Esophagus muscularis mucosa (tissue), 4 donors: ENCODE data around the gene FBXO7. TPM values are rescaled to one million over a fixed set of nuclear protein-coding genes. Genes with fewer than 3 reads are reported as not detected.

Source experiments
- DNase-seq: peaks from one replicate; pipeline ENCODE4 v3.0.0-alpha.2; 2017; ENCODE audit errors: extremely low spot score
- H3K27ac ChIP-seq, 4 donors: fragments of 200-600 bp; sonication (generic); replicated peaks in 1 of 4; 1 replicate in 3 of 4; 2 replicates in 1 of 4; pipeline ENCODE4 v1.5.1; 2016 to 2019; ENCODE audit warnings: mild to moderate bottlenecking in 1 of 4
- H3K27me3 ChIP-seq, 4 donors: fragments of 200-600 bp; sonication (generic); one replicate each; pipeline versions ENCODE4 v1.5.1 to v1.6.0; 2016 to 2019
- H3K36me3 ChIP-seq, 4 donors: fragments of 200-600 bp; sonication (generic); one replicate each; pipeline ENCODE4 v1.5.1; 2016 to 2019
- H3K4me1 ChIP-seq, 4 donors: fragments of 200-600 bp; sonication (generic); one replicate each; pipeline ENCODE4 v1.5.1; 2016 to 2019
- H3K4me3 ChIP-seq, 4 donors: fragments of 200-600 bp; sonication (generic); 1 replicate in 2 of 4; 2 replicates in 2 of 4; pipeline ENCODE4 v1.5.1; 2016 to 2019; ENCODE audit warnings: mild to moderate bottlenecking in 4 of 4, moderate library complexity in 1 of 4
- H3K9me3 ChIP-seq, 4 donors: fragments of 200-600 bp; sonication (generic); 1 replicate in 3 of 4; 2 replicates in 1 of 4; pipeline ENCODE4 v1.5.1; 2016 to 2019
- CTCF ChIP-seq, 3 experiments: fragments of 200-600 bp in 2 of 3; fragments of 450-650 bp in 1 of 3; sonication (generic) in 2 of 3; IDR thresholded peaks; one replicate each; pipeline ENCODE4 v1.5.1; 2017 to 2019; ENCODE audit warnings: antibody characterized with exemption in 3 of 3, mild to moderate bottlenecking in 2 of 3, moderate library complexity in 1 of 3
- EP300 ChIP-seq: sonication (generic); formaldehyde crosslinking; IDR thresholded peaks from one replicate; pipeline ENCODE4 v1.6.1; 2017; ENCODE audit warnings: antibody characterized with exemption
- POLR2A ChIP-seq: fragments of 450-650 bp; IDR thresholded peaks from one replicate; pipeline ENCODE4 v1.6.1; 2017; ENCODE audit warnings: antibody characterized with exemption, moderate library complexity, mild to moderate bottlenecking, low read depth
- POLR2AphosphoS5 ChIP-seq, 2 donors: sonication (generic); formaldehyde crosslinking; IDR thresholded peaks; one replicate each; pipeline ENCODE4 v1.6.1; 2017; ENCODE audit warnings: antibody characterized with exemption in 2 of 2
- WGBS: methylation state at CpG from one replicate; pipeline ENCODE4 v1.1.5; 2018; 5-methylcytosine and 5-hydroxymethylcytosine counted together
- intact Hi-C: fragments of 100-400 bp; cut with DNase I; formaldehyde crosslinking; loops from one replicate; pipeline ENCODE4 v1.15.1; 2023
- total RNA-seq, 4 donors: library from RNA; depleted of rRNA; stranded (reverse); fragments of >200 nt; gene quantifications; one replicate each; pipeline versions ENCODE4 v1.1.0 to v1.2.1, GENCODE V29; 2016

FBXO7 gene
- total RNA-seq, 4 donors from 2014 or later: 73.6 to 91.4 (median 83.8) TPM

DNA sequence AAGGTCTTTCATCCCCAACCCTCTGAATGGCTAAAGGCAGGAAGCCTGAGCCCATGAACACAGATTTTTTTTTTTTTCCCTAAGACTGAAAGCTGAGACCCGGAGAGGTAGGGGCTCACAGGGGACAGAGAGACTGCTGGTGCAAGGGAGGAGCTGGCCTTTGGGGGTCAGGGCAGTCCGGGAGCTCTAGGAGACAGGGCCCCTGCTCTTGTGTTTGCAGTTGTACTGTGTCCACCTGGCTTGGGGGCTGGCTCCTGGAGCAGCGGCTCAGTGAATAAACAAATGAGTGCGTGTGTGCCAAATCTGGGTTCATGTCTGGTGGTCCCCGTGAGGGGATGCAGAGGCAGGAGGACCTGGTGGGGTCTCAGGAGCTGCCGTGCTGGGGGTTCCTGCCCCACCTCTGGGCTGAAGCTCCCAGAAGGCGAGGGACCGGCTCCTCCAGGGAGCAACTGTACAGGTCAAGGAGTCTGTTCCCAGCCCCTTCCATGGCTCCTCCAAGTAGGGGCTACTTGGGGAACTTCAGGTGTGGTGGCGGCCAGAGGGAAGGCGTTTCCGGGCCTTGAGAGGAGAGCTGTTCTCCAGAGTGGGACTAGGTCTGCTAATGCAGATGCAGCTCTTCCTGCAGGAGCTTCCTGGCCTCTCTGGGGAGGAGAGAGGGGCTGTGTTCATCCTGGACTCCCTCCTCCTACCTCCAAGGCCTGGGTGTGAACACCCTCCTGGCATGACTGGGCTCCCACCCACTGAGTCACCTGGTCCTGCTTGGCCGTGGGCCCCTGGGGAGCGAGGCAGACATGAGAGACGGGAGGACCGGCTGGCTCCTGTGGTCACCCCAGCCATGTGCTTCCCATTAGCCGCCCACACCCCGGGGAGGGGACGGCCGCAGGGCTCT is 57.6 kb downstream of the FBXO7 start:
- peak overlapping the region; percentile 57 to 81 (median 75) for H3K27ac ChIP-seq
- H3K4me3 ChIP-seq: peak overlapping the region in 1 of 4 donors; percentile 1
- no peak for DNase-seq
- no peaks in the 10 kb centered on the region for H3K36me3 ChIP-seq
- H3K9me3 ChIP-seq: no peaks in the 10 kb centered on the region
- peaks cover 58 to 77% (median 66%) of the 10 kb centered on the region in 4 donors for H3K4me1 ChIP-seq
- TF ChIP-seq POLR2AphosphoS5 (IDR thresholded peaks at IDR 0.05) (peak in 1 of 2 donors; percentile 83), POLR2A (no peak)
- WGBS: 54% methylated on average over 19 of the region's 19 CpGs
- peaks cover 0 to 16% (median 0%) of the 10 kb centered on the region in 4 donors for H3K27me3 ChIP-seq
- intact Hi-C loops: loop anchor here (2.0 kb wide), 1 partner anchor 127 kb away; no protein-coding TSS in a partner anchor

GRCh38 chr22:32532820-32533128 is 58.2 kb downstream of the FBXO7 start:
- WGBS: 75% methylated on average over 10 of the region's 10 CpGs
- TF ChIP-seq POLR2A (no peak), POLR2AphosphoS5 (IDR thresholded peaks at IDR 0.05) (peak in 1 of 2 donors; percentile 73), EP300 (no peak)
- Histone ChIP-seq H3K36me3 (no peaks in the 10 kb centered on the region), H3K27ac (peak overlapping the region; percentile 57 to 81 (median 75)), H3K27me3 (peaks cover 0 to 16% (median 0%) of the 10 kb centered on the region in 4 donors), H3K9me3 (no peaks in the 10 kb centered on the region), H3K4me3 (no peak overlapping the region), H3K4me1 (peaks cover 58 to 77% (median 66%) of the 10 kb centered on the region in 4 donors)
- DNase-seq: no peak
- intact Hi-C loops: loop anchor here (2.0 kb wide), 1 partner anchor 126 kb away; no protein-coding TSS in a partner anchor

- TF ChIP-seq EP300: no peak
- no peak for TF ChIP-seq POLR2AphosphoS5 (IDR thresholded peaks at IDR 0.05)
- no peak for TF ChIP-seq CTCF (IDR thresholded peaks at IDR 0.05)
- TF ChIP-seq POLR2A: no peak
- 81% methylated on average over 15 of the region's 15 CpGs for WGBS
- Histone ChIP-seq H3K27me3 (peaks cover 0 to 14% (median 0%) of the 10 kb centered on the region in 4 donors), H3K36me3 (no peaks in the 10 kb centered on the region), H3K9me3 (no peaks in the 10 kb centered on the region), H3K27ac (peak overlapping the region; percentile 57 to 81 (median 75)), H3K4me3 (no peak overlapping the region), H3K4me1 (peaks cover 58 to 76% (median 66%) of the 10 kb centered on the region in 4 donors)
- DNase-seq: no peak
- intact Hi-C loops: loop anchor here (2.0 kb wide), 1 partner anchor 125 kb away; no protein-coding TSS in a partner anchor
Observed at GRCh38 chr22:32533265-32534111, 58.9 kb downstream of the FBXO7 start.

- no peak for DNase-seq
- Histone ChIP-seq H3K27ac (peak overlapping the region; percentile 57 to 81 (median 75)), H3K27me3 (peaks cover 0 to 11% (median 0%) of the 10 kb centered on the region in 4 donors), H3K36me3 (no peaks in the 10 kb centered on the region), H3K4me3 (no peak overlapping the region), H3K4me1 (peaks cover 49 to 69% (median 55%) of the 10 kb centered on the region in 4 donors), H3K9me3 (no peaks in the 10 kb centered on the region)
- intact Hi-C loops: no loop called here
- TF ChIP-seq POLR2AphosphoS5 (IDR thresholded peaks at IDR 0.05) (peak in 1 of 2 donors; percentile 48), EP300 (no peak)
- WGBS: 73% methylated on average over 11 of the region's 15 CpGs
Observed at GRCh38 chr22:32534252-32535235, 59.9 kb downstream of the FBXO7 start.

DNA sequence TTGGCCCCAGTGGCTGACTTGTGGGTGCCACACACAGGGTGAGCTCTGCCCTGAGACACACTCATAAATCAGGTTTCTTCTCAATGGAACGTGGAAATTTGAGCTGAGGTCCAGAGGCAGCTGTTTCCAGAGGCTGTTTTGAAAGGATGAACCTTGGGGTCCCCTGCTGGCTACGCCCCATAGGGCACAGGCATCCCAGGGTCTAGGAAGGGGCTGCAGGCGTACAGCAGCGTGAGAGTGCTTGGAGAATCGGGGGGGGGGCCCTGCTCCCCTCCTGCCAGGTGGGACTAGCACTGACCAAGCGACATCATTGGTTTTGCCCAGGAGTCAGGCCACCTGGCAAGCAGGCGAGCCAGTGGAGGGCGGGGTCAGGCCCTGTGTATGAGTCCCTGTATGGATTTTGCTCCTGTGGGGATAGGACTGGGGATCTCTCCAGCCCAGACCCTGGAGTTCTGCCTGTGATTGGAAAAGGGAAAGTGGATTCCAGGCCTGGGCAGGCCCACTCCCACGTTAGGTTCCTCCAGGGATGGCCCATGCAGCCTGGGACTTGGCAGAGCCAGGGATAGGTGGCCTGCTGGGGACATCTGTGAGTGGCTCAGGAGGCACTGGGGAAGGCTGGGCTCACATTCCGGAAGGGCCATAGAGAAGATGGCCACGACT is 61.0 kb downstream of the FBXO7 start:
- H3K9me3 ChIP-seq: no peaks in the 10 kb centered on the region
- peaks cover 41 to 65% (median 48%) of the 10 kb centered on the region in 4 donors for H3K4me1 ChIP-seq
- no peaks in the 10 kb centered on the region for H3K36me3 ChIP-seq
- DNase-seq: no peak
- peaks cover 0 to 11% (median 0%) of the 10 kb centered on the region in 4 donors for H3K27me3 ChIP-seq
- H3K4me3 ChIP-seq: no peak overlapping the region
- 96% methylated on average over 8 of the region's 11 CpGs for WGBS
- intact Hi-C loops: no loop called here
- H3K27ac ChIP-seq: peak overlapping the region; percentile 57 to 81 (median 75)
- TF ChIP-seq POLR2AphosphoS5 (IDR thresholded peaks at IDR 0.05): no peak
- no peak for TF ChIP-seq EP300
- no peak for TF ChIP-seq CTCF (IDR thresholded peaks at IDR 0.05)
